Activated CD4-positive, alpha-beta T cell treated with anti-CD3 and anti-CD28 coated beads for 24 hours (primary cell): Measurements from ENCODE around the gene SLC7A6.

ENCODE experiments used
- DNase-seq, 2 donors: peaks; one replicate each; pipeline ENCODE4 v3.0.0-alpha.2; 2020; ENCODE audit warnings: low read depth in 2 of 2

SLC7A6 gene

GRCh38 chr16:68345958-68346635 is 81.8 kb downstream of the SLC7A6 start:
- DNase-seq, result no peak

- DNase-seq, result no peak
Observed at GRCh38 chr16:68346892-68347480, 82.7 kb downstream of the SLC7A6 start.

DNA sequence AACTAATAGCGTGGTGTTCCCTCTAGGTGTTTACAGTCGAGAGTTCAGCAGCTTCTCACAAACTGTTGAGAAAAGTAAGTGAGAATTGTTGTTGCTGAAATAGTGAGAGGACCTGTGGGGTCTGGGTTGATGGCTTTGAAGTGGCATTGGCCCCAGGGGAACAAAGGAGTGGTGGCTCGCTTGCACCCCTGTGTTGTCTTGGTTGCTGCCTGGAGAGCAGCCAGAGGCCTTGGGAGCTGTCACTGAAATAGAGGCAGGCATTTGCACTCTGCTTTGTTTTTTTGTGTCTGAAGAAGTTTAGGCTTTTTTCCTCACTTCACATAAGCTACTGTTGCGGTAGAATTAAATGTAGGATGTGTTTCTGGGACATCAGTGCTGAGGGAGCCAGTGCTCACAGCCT is 83.3 kb downstream of the SLC7A6 start:
- DNase-seq, result no peak

DNA sequence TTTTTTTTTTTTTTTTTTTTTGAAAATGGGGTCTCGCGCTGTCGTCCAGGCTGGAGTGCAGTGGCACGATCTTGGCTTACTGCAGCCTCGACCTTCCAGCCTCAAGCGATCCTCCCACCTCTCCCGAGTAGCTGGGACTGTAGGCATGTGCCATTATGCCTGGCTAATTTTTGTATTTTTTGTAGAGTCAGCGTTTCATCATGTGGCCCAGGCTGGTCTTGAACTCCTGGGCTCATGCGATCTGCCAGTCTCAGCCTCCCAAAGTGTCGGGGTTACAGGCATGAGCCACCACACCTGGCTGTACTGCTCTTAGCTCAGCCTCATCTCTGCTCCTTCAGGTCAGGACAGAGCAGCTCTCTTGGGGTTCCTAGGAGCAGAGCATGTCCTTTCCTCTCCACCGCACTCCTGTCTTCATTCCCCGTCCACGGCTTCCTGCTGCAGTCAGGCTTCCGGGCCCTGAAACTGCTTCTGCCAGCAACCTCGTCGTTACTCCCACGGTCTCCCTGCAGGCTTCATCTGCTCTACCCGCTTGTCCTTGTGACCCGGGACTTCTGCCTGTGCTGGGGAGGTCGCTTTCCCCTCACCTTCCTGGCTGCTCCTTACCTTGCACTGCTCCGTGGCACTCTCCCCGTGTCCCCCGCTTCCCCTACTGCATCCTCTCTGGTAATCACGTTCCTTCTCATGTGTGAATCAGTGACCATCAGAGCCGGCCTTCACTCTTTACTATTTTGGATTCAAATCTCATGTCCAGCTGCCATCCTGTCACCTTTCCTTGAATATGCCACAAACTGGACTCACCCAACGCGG is 84.5 kb downstream of the SLC7A6 start:
- DNase-seq, result no peak

DNA sequence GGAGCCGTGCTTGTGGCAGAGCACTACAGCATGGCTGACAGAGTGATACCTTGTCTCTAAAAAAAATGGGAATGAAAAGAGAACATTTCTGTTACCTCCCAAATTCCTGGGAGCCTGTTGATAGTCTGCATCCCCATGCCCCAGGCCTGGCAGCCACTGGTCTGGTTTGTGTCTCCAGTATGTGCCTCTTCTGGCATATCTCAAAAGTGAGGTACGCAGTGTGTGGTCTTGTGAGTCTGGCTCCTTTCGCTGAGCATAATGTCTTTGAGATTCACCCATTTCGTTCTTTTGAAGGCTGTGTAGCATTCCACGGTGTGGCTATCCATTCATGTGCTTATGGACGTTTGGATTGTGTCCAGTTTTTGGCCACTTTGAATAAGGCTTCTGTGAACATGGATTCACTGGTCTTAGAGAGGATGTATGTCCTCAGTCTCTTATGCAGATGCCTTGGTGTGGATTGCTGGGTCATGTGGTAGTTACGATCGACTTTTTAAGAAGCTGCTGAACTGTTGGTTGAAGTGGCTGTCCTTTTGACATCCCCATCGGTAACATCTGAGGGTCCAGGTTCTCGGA is 85.6 kb downstream of the SLC7A6 start:
- DNase-seq, result no peak

- DNase-seq, result no peak
Observed at GRCh38 chr16:68350813-68351350, 86.6 kb downstream of the SLC7A6 start.
